Activated naive CD8-positive, alpha-beta T cell treated with anti-CD3 and anti-CD28 coated beads, Interleukin-2, amount 50 U/mL, for 24 hours (primary cell): ENCODE measurements around the gene UBE2M.
A peak's percentile ranks its signal among the peaks of the same experiment; 100 is the strongest.

Experiments
- ATAC-seq: fragments of 150-1000 bp; cut with Tn5 transposase; one replicate; pipeline ENCODE4 v1.10.0; 2021
- DNase-seq: peaks from one replicate; pipeline ENCODE4 v3.0.0; 2021
- H3K27ac Mint-ChIP-seq: one replicate; pipeline ENCODE4 v1.8.0; 2021; ENCODE audit warnings: mild to moderate bottlenecking, mixed read lengths
- H3K27me3 Mint-ChIP-seq: one replicate; pipeline ENCODE4 v1.8.0; 2021; ENCODE audit warnings: mixed read lengths
- H3K36me3 Mint-ChIP-seq: one replicate; pipeline ENCODE4 v1.8.0; 2021; ENCODE audit warnings: low read depth, mixed read lengths
- H3K4me1 Mint-ChIP-seq: one replicate; pipeline ENCODE4 v1.8.0; 2021; ENCODE audit warnings: mixed read lengths
- H3K4me3 Mint-ChIP-seq: one replicate; pipeline ENCODE4 v1.8.0; 2021; ENCODE audit warnings: mild to moderate bottlenecking, moderate library complexity, mixed read lengths
- H3K9me3 Mint-ChIP-seq: one replicate; pipeline ENCODE4 v1.8.0; 2021; ENCODE audit warnings: mixed read lengths

UBE2M gene

DNA sequence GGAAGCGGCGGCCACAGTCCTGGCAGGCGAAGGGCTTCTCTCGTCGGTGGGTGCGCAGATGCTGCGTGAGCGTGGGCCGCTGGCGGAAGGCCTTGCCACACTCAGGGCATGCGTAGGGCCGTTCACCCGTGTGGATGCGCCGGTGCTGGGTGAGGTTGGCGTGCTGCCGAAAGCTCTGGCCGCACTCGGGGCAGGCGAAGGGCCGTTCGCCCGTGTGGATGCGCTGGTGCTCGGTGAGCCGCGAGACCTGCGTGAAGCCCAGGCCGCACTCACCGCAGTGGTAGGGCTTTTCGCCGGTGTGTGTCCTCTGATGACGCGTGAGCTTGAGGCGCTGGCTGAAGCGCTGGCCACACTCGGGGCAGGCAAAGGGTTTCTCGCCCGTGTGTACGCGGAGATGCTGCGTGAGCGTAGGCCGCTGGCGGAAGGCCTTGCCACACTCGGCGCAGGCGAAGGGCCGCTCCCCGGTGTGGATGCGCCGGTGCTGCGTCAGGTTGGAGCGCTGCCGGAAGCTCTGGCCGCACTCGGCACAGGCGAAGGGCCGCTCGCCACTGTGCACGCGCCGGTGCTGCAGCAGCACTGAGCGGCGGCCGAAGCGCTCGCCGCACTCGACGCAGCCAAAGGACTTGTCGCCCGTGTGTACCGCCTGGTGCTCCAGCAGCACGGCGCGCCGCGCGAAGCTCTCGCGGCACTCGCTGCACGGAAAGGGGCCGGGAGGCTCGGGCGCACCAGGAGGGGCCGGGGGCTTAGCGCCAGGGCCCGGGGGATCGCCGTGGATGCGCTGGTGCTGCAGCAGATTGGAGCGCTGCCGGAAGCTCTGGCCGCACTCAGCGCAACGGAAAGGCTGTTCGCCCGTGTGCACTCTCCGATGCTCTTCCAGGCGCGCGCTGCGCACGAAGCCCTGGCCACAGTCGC lies 4.0 kb upstream of the UBE2M start:
- ATAC-seq (no peak), DNase-seq (no peak)
- Mint-ChIP-seq H3K4me3 (peak overlapping the region; percentile 73), H3K27me3 (peaks cover 2% of the 10 kb centered on the region), H3K4me1 (peaks cover 60% of the 10 kb centered on the region), H3K36me3 (peaks cover 32% of the 10 kb centered on the region), H3K27ac (peak overlapping the region; percentile 18), H3K9me3 (no peaks in the 10 kb centered on the region)

DNA sequence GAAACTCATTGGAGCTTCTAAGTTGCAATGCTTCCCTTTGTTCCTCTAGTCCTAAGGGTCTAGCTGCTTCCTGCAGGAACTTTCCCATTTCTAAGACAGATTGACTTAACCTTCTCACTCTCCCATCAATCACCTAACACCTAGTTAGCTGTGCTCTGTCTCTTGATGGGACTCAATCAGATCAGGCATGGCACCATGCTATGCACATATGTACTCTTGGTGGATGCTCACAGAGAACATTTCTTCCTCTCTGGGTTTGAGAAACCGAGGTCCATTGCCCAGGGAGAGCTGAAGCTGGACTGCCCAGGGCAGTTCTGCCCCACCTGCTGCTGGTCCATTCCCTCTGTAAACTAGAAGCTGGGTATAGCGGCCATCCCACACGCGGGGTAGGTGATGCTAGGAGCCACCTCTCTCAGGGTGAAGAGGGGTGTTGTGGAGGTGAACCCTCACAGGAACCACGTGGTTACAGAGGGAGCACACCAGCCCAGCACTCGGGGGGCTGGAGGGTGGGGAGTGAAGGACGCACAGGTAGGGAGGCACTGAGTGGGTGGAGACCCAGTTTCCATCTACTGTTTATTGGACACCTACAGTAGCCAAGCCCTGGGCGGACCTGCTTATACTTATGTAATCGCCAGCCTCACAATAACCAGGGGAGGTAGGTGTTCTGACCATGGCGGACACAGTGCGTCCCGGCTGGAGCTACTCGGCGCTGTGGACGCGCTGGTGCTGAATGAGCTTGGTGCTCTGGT lies 3.1 kb upstream of the UBE2M start:
- H3K4me1 Mint-ChIP-seq = peaks cover 68% of the 10 kb centered on the region
- peak overlapping the region; percentile 100 for H3K27ac Mint-ChIP-seq
- peaks cover 2% of the 10 kb centered on the region for H3K27me3 Mint-ChIP-seq
- H3K36me3 Mint-ChIP-seq = peaks cover 38% of the 10 kb centered on the region
- peak overlapping the region; percentile 73 for H3K4me3 Mint-ChIP-seq
- DNase-seq = no peak
- no peaks in the 10 kb centered on the region for H3K9me3 Mint-ChIP-seq
- ATAC-seq = no peak

DNA sequence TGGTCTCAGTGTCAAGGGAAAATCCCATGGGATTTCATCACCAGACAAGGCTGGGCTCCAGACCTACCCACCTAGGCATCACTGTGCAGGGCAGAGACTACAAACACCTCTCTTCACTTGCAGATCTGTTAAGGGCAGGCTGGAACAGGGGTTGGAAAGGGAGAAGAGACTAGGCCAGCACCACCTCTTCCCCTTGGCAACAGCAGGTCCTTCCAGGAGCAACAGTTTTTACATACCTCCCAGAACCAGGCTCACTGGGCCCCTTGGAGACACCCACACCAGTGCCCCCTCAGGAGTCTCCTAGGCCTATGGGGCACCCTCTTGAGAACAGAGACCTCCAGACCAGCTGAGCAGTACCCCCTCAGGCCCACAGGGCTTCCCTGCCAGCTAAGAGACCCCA lies 2.5 kb upstream of the UBE2M start:
- Mint-ChIP-seq H3K4me3 (peak overlapping the region; percentile 94), H3K9me3 (no peaks in the 10 kb centered on the region), H3K4me1 (peaks cover 71% of the 10 kb centered on the region), H3K27ac (peak overlapping the region; percentile 100), H3K27me3 (peaks cover 2% of the 10 kb centered on the region), H3K36me3 (peaks cover 40% of the 10 kb centered on the region)
- DNase-seq = no peak
- no peak for ATAC-seq

DNA sequence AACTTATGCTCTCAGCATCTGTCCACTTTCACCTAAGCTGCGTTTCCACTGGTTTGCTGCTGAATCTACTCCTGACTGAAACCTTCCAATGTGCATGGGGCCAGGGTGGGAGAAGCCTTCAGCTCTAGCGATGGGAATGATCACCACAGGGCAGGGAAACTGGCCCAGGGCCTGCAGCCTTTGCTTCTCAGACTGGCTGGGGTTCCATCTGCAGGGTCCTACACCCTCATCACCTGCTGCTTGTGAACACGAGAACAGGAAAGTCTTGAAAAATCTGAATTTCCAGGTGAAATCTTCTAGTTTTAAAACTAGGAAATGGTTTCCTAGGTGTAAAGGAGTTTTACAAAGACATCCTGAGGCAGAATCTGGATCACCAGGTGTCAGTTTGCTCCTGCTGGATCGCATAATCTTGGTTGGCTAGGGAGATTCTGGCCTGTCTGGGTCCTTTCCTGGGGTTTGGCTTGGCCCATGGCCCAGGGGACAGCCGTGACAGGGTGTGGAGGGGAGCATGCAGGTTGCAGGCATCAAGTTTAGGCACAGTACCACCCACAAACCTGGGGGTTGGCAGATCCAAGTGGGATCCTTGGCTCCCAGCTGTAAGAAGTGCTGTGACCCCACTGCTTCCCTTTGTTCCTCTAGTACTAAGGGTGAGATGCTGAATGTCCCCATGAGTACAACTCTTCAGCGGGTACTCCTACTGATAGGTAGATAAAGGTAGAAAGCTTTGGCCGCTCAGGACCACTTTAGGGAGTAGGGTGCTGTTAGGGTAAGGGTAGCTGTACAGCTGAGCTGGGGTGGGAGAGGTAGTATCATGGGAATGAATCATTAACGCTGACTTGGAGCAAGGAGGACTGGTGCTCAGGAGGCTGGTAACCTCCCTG lies 1.8 kb upstream of the UBE2M start:
- H3K27ac Mint-ChIP-seq = peak overlapping the region; percentile 100
- peaks cover 73% of the 10 kb centered on the region for H3K4me1 Mint-ChIP-seq
- H3K9me3 Mint-ChIP-seq = no peaks in the 10 kb centered on the region
- peaks cover 45% of the 10 kb centered on the region for H3K36me3 Mint-ChIP-seq
- ATAC-seq = no peak
- peaks cover 2% of the 10 kb centered on the region for H3K27me3 Mint-ChIP-seq
- peak overlapping the region; percentile 94 for H3K4me3 Mint-ChIP-seq
- DNase-seq = no peak

DNA sequence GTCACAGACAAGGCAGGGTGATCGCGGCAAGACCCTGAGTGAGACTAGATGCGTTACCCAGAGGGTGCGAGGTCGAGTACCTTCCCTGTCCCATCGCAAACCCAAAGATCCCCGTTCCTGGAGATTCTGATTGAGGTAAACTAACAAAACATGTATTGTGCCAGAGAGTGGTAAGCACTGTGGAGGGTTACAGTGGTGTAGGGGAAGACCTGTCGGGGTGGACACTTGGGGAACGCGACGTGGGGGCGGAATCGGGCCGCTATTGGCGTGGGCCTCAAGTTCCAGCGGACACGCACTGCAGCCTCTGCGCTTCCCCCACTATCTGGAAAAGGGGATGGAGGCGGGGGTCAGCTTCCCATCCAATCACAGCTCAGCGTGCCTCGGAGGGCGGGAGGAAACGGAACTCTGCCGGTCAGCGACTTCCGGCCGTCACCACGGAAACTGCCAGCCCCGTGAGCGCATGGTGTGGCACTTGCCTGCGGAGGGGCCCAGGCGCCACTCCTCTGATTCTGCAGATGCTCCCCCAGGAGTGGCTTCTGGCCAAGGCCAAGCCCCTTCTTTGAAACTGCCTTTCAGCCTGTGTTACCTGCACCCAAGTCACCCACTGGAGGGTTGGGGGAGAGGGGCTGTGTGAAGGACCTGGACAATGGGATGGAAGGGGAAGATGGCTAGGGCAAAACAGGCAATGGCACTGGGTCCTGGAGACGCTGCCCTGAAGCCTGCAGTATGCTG lies 1.0 kb upstream of the UBE2M start:
- peak overlapping the region; percentile 100 for H3K27ac Mint-ChIP-seq
- DNase-seq (peak; percentile 89), ATAC-seq (peak; percentile 21)
- H3K4me3 Mint-ChIP-seq = peak overlapping the region; percentile 94
- H3K36me3 Mint-ChIP-seq = peaks cover 50% of the 10 kb centered on the region
- H3K27me3 Mint-ChIP-seq = peaks cover 2% of the 10 kb centered on the region
- H3K9me3 Mint-ChIP-seq = no peaks in the 10 kb centered on the region
- peaks cover 80% of the 10 kb centered on the region for H3K4me1 Mint-ChIP-seq

DNA sequence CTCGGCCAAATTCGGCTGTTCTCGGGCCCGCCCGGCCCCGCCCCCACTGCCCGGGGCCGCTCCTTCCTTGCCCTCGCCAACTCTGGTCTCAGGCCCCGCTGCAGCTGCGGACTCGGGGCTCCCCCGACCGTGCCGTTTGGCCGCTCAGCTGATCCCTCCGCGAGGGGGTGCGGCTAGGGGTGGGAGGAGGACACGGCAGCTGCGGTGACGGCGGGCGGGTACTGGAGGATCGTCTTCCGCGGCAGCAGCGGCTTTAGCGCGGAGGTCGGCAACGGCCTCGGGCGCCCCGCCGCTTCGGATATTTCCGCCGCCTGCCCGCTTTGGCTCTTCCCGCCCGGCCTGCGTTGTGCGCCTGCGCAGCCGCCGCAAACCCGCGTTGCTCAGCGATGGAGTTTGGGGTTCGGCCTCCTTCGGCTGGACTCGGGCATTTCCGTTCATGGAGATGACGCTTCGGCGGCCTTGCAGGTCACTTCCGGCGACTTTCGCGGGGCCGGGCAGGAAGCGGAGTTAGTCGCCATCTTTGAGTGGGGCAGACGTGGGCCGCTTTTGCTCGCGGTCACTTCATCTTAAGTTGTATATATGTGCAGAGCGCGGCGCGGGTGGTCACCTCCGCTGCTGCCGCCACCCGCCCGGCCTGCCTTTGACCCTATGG lies 338 bp upstream of the UBE2M start:
- Mint-ChIP-seq H3K9me3 (no peaks in the 10 kb centered on the region), H3K27ac (peak overlapping the region; percentile 100), H3K4me1 (peaks cover 80% of the 10 kb centered on the region), H3K36me3 (peaks cover 53% of the 10 kb centered on the region), H3K27me3 (peaks cover 2% of the 10 kb centered on the region), H3K4me3 (peak overlapping the region; percentile 94)
- ATAC-seq (peak; percentile 56), DNase-seq (peak; percentile 100)

DNA sequence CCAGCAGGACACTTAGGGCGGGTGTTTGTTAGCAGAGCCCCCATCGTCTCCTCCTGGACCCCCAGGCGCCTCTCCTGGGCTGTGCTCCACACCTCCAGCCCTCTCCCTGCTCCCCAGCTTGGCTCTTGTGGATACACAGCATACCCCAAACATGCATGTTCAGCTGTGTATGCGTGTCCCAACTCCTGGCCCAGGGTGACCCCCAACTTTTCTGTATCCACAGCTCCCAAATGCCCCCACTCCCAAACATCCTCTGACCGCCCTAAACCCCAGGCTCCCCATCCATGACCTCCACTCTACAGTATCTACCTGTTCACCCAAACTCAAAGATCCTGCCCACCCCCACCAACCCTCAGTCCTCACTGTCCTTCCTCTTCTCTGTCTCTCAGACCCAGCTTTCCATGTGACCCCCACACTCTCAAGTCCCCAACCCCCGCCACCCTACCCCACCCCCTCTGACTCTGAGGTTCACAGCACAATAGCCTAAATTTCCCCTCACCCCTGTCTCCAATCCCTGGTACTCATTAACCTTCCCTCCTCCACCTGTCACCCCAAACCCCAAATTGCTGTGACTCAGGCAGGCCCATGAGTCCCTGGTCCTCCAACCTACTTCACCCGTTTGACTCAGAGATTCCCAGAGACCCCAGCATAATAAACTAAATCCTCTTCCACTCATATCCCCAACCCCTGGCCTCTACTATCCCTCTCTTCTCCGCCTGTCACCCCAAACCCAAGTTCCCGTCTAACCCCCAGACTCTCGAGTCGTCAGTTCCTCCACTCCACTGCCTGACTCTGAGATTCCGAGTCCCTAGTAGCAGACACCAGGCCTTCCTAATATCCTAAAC lies 968 bp downstream of the UBE2M start:
- Mint-ChIP-seq H3K4me3 (peak overlapping the region; percentile 94), H3K36me3 (peaks cover 58% of the 10 kb centered on the region), H3K27ac (peak overlapping the region; percentile 100), H3K27me3 (peaks cover 2% of the 10 kb centered on the region), H3K9me3 (no peaks in the 10 kb centered on the region), H3K4me1 (peaks cover 80% of the 10 kb centered on the region)
- ATAC-seq (no peak), DNase-seq (no peak)

DNA sequence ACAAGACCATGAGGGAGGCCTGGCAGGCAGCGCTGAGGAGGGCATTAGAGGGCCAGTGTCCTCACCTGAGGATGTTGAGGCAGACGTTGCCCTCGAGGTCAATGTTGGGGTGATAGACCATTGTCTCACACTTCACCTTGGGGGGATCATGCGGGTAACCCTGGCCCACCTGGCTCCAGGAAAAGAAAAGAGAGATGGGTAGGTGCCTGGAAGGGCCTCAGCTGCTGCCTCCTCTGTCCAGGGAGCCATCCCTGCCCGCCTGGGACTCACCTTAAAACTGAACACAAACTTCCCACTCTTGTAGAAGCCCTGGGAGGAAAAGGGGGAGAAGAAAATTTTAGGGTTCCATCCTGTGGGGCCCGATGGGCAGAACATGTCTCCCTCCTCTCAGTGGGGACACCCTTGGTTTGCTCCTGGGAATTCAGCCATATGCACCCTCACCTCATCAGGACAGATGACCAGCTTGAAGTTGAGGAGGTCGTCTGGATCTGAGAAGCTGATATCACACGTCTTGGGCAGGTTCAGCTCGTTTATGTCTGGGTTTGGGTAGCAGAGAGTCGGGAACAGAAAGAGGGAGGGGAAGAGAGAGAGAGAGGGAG lies 1.7 kb downstream of the UBE2M start:
- Mint-ChIP-seq H3K4me1 (peaks cover 74% of the 10 kb centered on the region), H3K4me3 (peak overlapping the region; percentile 94), H3K27me3 (peaks cover 2% of the 10 kb centered on the region), H3K9me3 (no peaks in the 10 kb centered on the region), H3K36me3 (peaks cover 65% of the 10 kb centered on the region), H3K27ac (peak overlapping the region; percentile 100)
- DNase-seq = no peak
- ATAC-seq = no peak

DNA sequence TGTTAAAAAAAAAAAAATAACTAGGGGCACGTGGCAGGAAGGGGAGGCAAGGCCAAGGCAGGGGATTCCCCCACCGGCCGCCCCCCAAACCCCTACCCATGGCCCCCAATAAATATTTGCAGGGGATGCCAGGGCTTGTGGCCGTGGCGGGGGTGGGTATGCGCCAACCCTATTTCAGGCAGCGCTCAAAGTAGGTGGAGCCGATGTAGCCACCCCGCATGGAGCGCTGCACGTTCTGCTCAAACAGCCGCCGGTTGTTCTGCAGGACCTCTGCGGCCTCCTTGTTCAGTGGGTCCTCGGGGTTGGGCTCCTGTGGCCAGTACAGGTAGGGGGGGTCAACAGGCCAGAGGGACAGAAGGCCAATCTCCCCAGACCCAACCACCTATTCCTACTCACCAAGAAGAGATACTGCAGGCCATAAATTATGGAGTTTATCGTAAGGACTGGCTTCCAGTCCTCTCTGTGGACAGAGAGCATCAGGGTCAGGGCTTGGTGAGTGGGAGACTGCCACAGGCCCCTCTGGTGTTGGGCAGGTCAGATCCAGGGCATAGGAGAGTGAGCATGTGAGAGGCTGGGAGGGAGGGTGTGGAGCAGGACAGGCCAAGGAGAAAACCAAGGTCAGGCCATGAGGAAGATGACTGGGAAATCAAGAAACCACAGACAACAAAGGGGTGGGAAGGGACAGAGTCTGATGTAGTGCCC lies 2.3 kb downstream of the UBE2M start:
- peaks cover 2% of the 10 kb centered on the region for H3K27me3 Mint-ChIP-seq
- peak overlapping the region; percentile 99 for H3K4me3 Mint-ChIP-seq
- peak overlapping the region; percentile 100 for H3K27ac Mint-ChIP-seq
- no peaks in the 10 kb centered on the region for H3K9me3 Mint-ChIP-seq
- peaks cover 65% of the 10 kb centered on the region for H3K36me3 Mint-ChIP-seq
- ATAC-seq (no peak), DNase-seq (no peak)
- peaks cover 68% of the 10 kb centered on the region for H3K4me1 Mint-ChIP-seq

DNA sequence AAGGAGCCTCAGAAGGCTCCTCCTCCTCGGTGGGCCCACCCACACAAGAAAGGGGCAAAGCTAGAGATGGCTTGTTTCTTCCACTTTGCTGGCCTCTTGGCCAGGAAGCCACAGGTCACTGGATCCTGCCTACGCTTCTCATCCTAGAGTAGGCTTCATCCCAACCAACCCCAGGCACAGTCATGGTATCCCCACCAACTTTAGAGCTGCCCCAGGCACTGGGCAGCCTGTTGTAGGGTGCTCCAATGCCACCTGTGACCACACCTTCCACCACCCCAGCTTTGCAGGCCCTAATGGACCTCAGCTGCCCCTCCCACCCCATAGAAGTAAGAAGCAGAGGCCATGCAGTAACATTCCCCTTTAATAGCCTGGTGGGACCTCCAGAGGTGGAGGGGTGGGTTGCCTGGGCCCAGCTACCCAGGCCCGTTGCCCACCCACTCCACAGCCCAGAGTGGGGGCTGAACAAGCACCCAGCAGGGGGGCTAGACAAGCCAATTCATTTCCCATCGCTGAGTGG lies 3.0 kb downstream of the UBE2M start:
- ATAC-seq = no peak
- Mint-ChIP-seq H3K9me3 (no peaks in the 10 kb centered on the region), H3K27me3 (peaks cover 2% of the 10 kb centered on the region), H3K36me3 (peaks cover 66% of the 10 kb centered on the region), H3K4me1 (peaks cover 64% of the 10 kb centered on the region), H3K4me3 (peak overlapping the region; percentile 99), H3K27ac (peak overlapping the region; percentile 98)
- DNase-seq = no peak

DNA sequence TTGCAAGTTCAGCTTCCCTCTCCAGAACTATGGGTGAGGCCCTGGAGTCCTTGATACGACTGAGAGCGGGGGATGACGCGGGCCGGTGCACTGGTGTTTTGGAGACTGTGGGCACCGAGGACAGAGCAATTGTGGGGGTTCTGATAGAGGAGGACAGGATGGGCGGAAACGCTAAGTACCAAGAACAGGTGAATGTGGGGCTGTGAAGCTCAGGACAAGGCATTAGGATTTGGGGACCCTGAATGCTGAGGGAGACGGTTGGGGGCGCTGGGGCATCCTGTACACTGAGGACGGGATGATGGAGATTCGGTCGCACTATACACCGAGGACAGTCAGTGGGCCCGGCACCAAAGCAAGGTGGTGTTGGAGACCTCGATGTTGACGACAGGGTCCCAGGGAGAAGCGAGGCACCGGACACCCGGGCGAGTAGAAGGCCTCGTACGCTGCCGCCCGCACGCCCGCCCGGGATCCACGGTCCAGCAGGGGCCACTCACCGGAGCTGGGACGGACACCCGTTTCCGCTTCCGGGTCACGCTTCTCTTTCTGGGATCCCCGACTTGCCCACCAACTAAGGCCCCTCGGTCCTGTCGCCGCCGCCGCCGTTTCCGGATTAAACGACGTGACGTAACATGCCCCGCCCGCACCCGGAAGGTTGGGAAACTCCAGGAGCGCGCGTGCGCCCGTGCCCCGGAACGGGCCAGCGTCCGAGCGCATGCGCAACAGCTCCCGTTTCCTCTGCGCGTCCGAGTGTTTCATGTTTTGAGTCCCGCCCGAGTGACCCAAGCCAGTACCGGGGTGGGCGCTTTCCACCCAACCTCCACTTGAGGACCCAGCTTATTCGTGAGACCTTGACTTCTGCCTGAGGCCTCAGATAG lies 3.7 kb downstream of the UBE2M start, which contains the start of gene CHMP2A:
CHMP2A (minus strand) TSS at position 612 of the 875 bp plus-strand sequence. CDS start 893 bp downstream, outside the sequence.
- H3K36me3 Mint-ChIP-seq = peaks cover 69% of the 10 kb centered on the region

More for the DNA sequence above, 3.7 kb downstream of the UBE2M start, which contains the start of gene CHMP2A:
- peak within 1 kb of the TSS; percentile 98 for H3K27ac Mint-ChIP-seq
- H3K9me3 Mint-ChIP-seq = no peaks in the 10 kb centered on the region
- H3K4me3 Mint-ChIP-seq = peak within 1 kb of the TSS; percentile 99
- peaks cover 2% of the 10 kb centered on the region for H3K27me3 Mint-ChIP-seq
- peak; percentile 50 for ATAC-seq
- DNase-seq = peak; percentile 99
- H3K4me1 Mint-ChIP-seq = peaks cover 62% of the 10 kb centered on the region
